ENCODE data around the gene EFNA5. TPM values are rescaled to one million over a fixed set of nuclear protein-coding genes. Genes with fewer than 3 reads are reported as not detected.

Gene EFNA5
- total RNA-seq, 1 donor from 2014 or later = 12.0 TPM

- Mint-ChIP-seq H3K4me1 (ENCODE audit: low read depth) (no peaks in the 10 kb centered on the region), H3K4me3 (ENCODE audit: low read depth) (no peak overlapping the region), H3K27me3 (no peaks in the 10 kb centered on the region), H3K36me3 (ENCODE audit: insufficient read depth) (no peaks in the 10 kb centered on the region), H3K27ac (no peak overlapping the region), H3K9me3 (ENCODE audit: low read depth) (no peaks in the 10 kb centered on the region)
- DNase-seq (ENCODE audit: low spot score, unreplicated experiment) = no peak
- TF ChIP-seq CTCF (IDR thresholded peaks at IDR 0.05; ENCODE audit: unreplicated experiment) = no peak
Measured at GRCh38 chr5:107428303-107428813, 242.4 kb downstream of the EFNA5 start.

GRCh38 chr5:107426872-107427271 is 243.9 kb downstream of the EFNA5 start:
- no peak for TF ChIP-seq CTCF (IDR thresholded peaks at IDR 0.05; ENCODE audit: unreplicated experiment)
- H3K9me3 Mint-ChIP-seq (ENCODE audit: low read depth) = no peaks in the 10 kb centered on the region
- DNase-seq (ENCODE audit: low spot score, unreplicated experiment) = no peak
- no peaks in the 10 kb centered on the region for H3K36me3 Mint-ChIP-seq (ENCODE audit: insufficient read depth)
- H3K27ac Mint-ChIP-seq = no peak overlapping the region
- no peak overlapping the region for H3K4me3 Mint-ChIP-seq (ENCODE audit: low read depth)
- no peaks in the 10 kb centered on the region for H3K27me3 Mint-ChIP-seq
- no peaks in the 10 kb centered on the region for H3K4me1 Mint-ChIP-seq (ENCODE audit: low read depth)

GRCh38 chr5:107426209-107426608 is 244.5 kb downstream of the EFNA5 start:
- Mint-ChIP-seq H3K36me3 (ENCODE audit: insufficient read depth) (no peaks in the 10 kb centered on the region), H3K4me1 (ENCODE audit: low read depth) (no peaks in the 10 kb centered on the region), H3K4me3 (ENCODE audit: low read depth) (no peak overlapping the region), H3K27me3 (no peaks in the 10 kb centered on the region), H3K9me3 (ENCODE audit: low read depth) (no peaks in the 10 kb centered on the region), H3K27ac (no peak overlapping the region)
- no peak for DNase-seq (ENCODE audit: low spot score, unreplicated experiment)
- no peak for TF ChIP-seq CTCF (IDR thresholded peaks at IDR 0.05; ENCODE audit: unreplicated experiment)

- Mint-ChIP-seq H3K9me3 (ENCODE audit: low read depth) (no peaks in the 10 kb centered on the region), H3K27ac (no peak overlapping the region), H3K27me3 (no peaks in the 10 kb centered on the region), H3K4me1 (ENCODE audit: low read depth) (no peaks in the 10 kb centered on the region), H3K4me3 (ENCODE audit: low read depth) (no peak overlapping the region), H3K36me3 (ENCODE audit: insufficient read depth) (no peaks in the 10 kb centered on the region)
- DNase-seq (ENCODE audit: low spot score, unreplicated experiment) = no peak
- TF ChIP-seq CTCF (IDR thresholded peaks at IDR 0.05; ENCODE audit: unreplicated experiment) = no peak
Measured at GRCh38 chr5:107425541-107426031, 245.2 kb downstream of the EFNA5 start.

- no peak overlapping the region for H3K27ac Mint-ChIP-seq
- H3K9me3 Mint-ChIP-seq (ENCODE audit: low read depth) = no peaks in the 10 kb centered on the region
- no peak for TF ChIP-seq CTCF (IDR thresholded peaks at IDR 0.05; ENCODE audit: unreplicated experiment)
- no peaks in the 10 kb centered on the region for H3K4me1 Mint-ChIP-seq (ENCODE audit: low read depth)
- H3K4me3 Mint-ChIP-seq (ENCODE audit: low read depth) = no peak overlapping the region
- DNase-seq (ENCODE audit: low spot score, unreplicated experiment) = no peak
- H3K27me3 Mint-ChIP-seq = no peaks in the 10 kb centered on the region
- no peaks in the 10 kb centered on the region for H3K36me3 Mint-ChIP-seq (ENCODE audit: insufficient read depth)
Measured at GRCh38 chr5:107424491-107424890, 246.2 kb downstream of the EFNA5 start.

Measured in progenitor cell of endocrine pancreas (in vitro differentiated cells).